ENCODE data around the gene GBA2. TPM values are rescaled to one million over a fixed set of nuclear protein-coding genes. Genes with fewer than 3 reads are reported as not detected.

GBA2 gene
- total RNA-seq, 4 donors from 2014 or later: 46.6 to 123 (median 73.5) TPM

- Histone ChIP-seq H3K4me1 (peaks cover 47% of the 10 kb centered on the region), H3K4me3 (peak overlapping the region; percentile 65), H3K27me3 (no peaks in the 10 kb centered on the region), H3K36me3 (peaks cover 30% of the 10 kb centered on the region), H3K9me3 (no peaks in the 10 kb centered on the region), H3K27ac (peak overlapping the region; percentile 96)
- TF ChIP-seq EP300 (IDR thresholded peaks at IDR 0.05) (no peak), POLR2AphosphoS5 (IDR thresholded peaks at IDR 0.05) (no peak), CTCF (IDR thresholded peaks at IDR 0.05) (no peak), POLR2A (IDR thresholded peaks at IDR 0.05) (no peak)
- DNase-seq (ENCODE audit: low spot score in 2 of 2): no peak
- WGBS: 3% methylated on average over 7 of the region's 14 CpGs
Measured at GRCh38 chr9:35732800-35733541, 16.1 kb downstream of the GBA2 start.

GRCh38 chr9:35732185-35732799 is 16.7 kb downstream of the GBA2 start, which contains the start of the genes CREB3 and TLN1:
Gene CREB3 (plus strand): TSS chr9:35732666. CDS start chr9:35732773, 107 bp downstream.
Gene TLN1 (minus strand): TSS chr9:35732195. CDS start chr9:35725694, 6,501 bp downstream.
- peak within 1 kb of the TSS; percentile 65 for H3K4me3 ChIP-seq
- TF ChIP-seq POLR2AphosphoS5 (IDR thresholded peaks at IDR 0.05): peak in 2 of 3 donors; percentile 94 to 95
- no peak for TF ChIP-seq EP300 (IDR thresholded peaks at IDR 0.05)
- peak in 1 of 2 donors; percentile 44 for TF ChIP-seq POLR2A (IDR thresholded peaks at IDR 0.05)
- H3K9me3 ChIP-seq: no peaks in the 10 kb centered on the region
- H3K36me3 ChIP-seq: peaks cover 23% of the 10 kb centered on the region
- peak; percentile 99 for DNase-seq (ENCODE audit: low spot score in 2 of 2)
- H3K27me3 ChIP-seq: no peaks in the 10 kb centered on the region
- WGBS: 0% methylated on average over 2 of the region's 49 CpGs
- peak within 1 kb of the TSS; percentile 96 for H3K27ac ChIP-seq
- H3K4me1 ChIP-seq: peaks cover 53% of the 10 kb centered on the region

GRCh38 chr9:35731415-35732184 is 17.4 kb downstream of the GBA2 start:
- Histone ChIP-seq H3K9me3 (no peaks in the 10 kb centered on the region), H3K4me3 (peak overlapping the region; percentile 65), H3K36me3 (peaks cover 17% of the 10 kb centered on the region), H3K4me1 (peaks cover 59% of the 10 kb centered on the region), H3K27ac (peak overlapping the region; percentile 96), H3K27me3 (no peaks in the 10 kb centered on the region)
- peak in 1 of 2 donors; percentile 69 for TF ChIP-seq POLR2A (IDR thresholded peaks at IDR 0.05)
- TF ChIP-seq POLR2AphosphoS5 (IDR thresholded peaks at IDR 0.05): no peak
- TF ChIP-seq EP300 (IDR thresholded peaks at IDR 0.05): no peak
- TF ChIP-seq CTCF (IDR thresholded peaks at IDR 0.05): no peak
- peak in 1 of 2 donors; percentile 83 for DNase-seq (ENCODE audit: low spot score in 2 of 2)
- under 1% methylated on average over 28 of the region's 47 CpGs for WGBS

- Histone ChIP-seq H3K36me3 (peaks cover 13% of the 10 kb centered on the region), H3K4me3 (peak overlapping the region; percentile 65), H3K4me1 (peaks cover 59% of the 10 kb centered on the region), H3K27ac (peak overlapping the region; percentile 96), H3K9me3 (no peaks in the 10 kb centered on the region), H3K27me3 (no peaks in the 10 kb centered on the region)
- DNase-seq (ENCODE audit: low spot score in 2 of 2): no peak
- no peak for TF ChIP-seq POLR2AphosphoS5 (IDR thresholded peaks at IDR 0.05)
- 81% methylated on average over 2 of the region's 2 CpGs for WGBS
Measured at GRCh38 chr9:35730486-35730854, 18.6 kb downstream of the GBA2 start.

GRCh38 chr9:35729700-35730485 is 19.1 kb downstream of the GBA2 start:
- peak overlapping the region; percentile 65 for H3K4me3 ChIP-seq
- peak overlapping the region; percentile 96 for H3K27ac ChIP-seq
- peaks cover 13% of the 10 kb centered on the region for H3K36me3 ChIP-seq
- TF ChIP-seq CTCF (IDR thresholded peaks at IDR 0.05) (peak; percentile 38 to 41), EP300 (IDR thresholded peaks at IDR 0.05) (no peak)
- no peaks in the 10 kb centered on the region for H3K27me3 ChIP-seq
- no peak for DNase-seq (ENCODE audit: low spot score in 2 of 2)
- peaks cover 59% of the 10 kb centered on the region for H3K4me1 ChIP-seq
- H3K9me3 ChIP-seq: no peaks in the 10 kb centered on the region
- WGBS: 23% methylated on average over 6 of the region's 6 CpGs

Data from suprapubic skin (tissue), 4 donors.